ENCODE results near the gene DHDH.

Gene DHDH

DNA sequence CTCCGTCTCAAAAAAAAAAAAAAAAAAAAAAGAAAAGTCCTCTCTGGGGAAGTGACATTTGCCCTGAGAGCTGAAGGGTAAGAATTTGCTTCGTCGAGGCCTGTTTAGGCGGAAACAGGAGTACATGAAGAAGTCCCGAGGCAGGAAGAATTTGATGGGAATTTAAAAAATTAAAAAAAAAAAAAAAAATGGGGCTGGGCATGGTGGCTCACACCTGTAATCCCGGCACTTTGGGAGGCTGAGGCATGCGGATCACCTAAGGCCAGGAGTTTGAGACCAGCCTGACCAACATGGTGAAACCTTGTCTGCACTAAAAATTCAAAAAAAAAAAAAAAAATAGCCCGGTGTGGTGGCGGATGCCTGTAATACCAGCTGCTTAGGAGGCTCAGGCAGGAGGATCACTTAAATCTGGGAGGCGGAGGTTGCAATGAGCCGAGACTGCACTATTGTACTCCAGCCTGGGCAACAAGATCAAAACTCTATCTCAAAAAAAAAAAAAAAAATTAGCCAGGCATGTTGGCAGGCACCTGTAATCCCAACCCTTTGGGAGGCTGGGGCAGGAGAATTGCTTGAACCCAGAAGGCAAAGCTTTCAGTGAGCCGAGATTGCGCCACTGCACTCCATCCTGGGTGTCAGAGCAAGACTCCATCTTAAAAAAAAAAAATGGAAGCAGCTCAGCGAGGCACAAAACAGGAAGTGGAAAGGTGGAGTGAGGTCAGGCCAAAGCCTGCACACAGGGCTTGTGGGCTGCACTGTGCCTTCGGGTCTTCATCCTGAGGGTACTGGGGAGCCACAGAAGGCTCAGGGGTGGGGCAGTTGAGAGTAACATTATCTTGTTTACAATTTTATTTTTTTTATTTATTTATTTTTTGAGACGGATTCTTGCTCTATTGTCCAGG lies 26.1 kb downstream of the DHDH start:
- no peak overlapping the region for H3K4me3 ChIP-seq (ENCODE audit: low read depth, low read length)
- in situ Hi-C loops (cut with HindIII; ENCODE audit: low sequenced_read_pairs) = no loop called here
- no peak for TF ChIP-seq CTCF (IDR thresholded peaks at IDR 0.05; ENCODE audit: low read depth, low read length, missing control alignments)
- no peak for DNase-seq (ENCODE audit: low read depth)

DNA sequence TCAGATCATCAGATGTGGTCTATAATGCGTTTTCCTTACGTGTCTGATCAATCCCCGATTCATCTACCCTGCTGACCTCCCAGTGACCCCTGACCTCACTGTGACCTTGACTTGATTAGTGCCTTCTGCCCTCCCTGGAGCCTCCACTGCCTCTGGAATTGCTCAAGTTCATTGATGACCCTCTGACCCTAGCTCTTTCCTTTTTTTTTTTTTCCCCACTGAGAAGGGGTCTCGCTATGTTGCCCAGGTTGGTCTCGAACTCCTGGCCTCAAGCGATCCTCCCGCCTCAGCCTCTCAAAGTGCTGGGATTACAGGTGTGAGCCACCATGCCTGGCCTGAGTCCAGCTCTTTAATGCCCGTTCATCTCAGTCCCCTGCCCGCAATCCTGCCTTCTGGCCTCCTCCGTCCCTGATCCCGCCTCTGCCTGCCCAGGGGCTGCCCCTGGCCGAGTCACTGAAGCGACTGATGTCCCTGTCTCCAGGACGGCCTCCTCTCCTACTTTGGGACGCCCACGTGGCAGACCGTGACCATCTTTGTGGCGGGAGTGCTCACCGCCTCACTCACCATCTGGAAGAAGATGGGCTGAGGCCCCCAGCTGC lies 27.7 kb downstream of the DHDH start:
- in situ Hi-C loops (cut with HindIII; ENCODE audit: low sequenced_read_pairs) = no loop called here
- no peak for TF ChIP-seq CTCF (IDR thresholded peaks at IDR 0.05; ENCODE audit: low read depth, low read length, missing control alignments)
- H3K4me3 ChIP-seq (ENCODE audit: low read depth, low read length) = no peak overlapping the region
- no peak for DNase-seq (ENCODE audit: low read depth)

DNA sequence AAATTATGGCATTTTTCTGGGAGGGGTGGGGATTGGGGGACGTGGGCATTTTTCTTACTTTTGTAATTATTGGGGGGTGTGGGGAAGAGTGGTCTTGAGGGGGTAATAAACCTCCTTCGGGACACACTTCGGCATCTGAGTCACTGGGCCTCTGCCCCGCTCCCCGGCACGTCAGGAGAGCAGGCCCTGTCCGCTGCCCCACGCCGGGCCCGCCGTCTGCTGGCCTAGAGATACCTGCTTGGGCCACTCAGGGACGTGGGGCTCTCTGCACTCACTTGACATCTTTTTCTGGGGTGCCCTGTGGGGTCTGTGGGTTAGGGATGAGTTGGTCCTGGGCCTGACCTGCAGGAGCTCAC lies 28.2 kb downstream of the DHDH start:
- in situ Hi-C loops (cut with HindIII; ENCODE audit: low sequenced_read_pairs) = no loop called here
- DNase-seq (ENCODE audit: low read depth) = no peak
- H3K4me3 ChIP-seq (ENCODE audit: low read depth, low read length) = no peak overlapping the region
- no peak for TF ChIP-seq CTCF (IDR thresholded peaks at IDR 0.05; ENCODE audit: low read depth, low read length, missing control alignments)

- no peak overlapping the region for H3K4me3 ChIP-seq (ENCODE audit: low read depth, low read length)
- no peak for TF ChIP-seq CTCF (IDR thresholded peaks at IDR 0.05; ENCODE audit: low read depth, low read length, missing control alignments)
- DNase-seq (ENCODE audit: low read depth) = no peak
- in situ Hi-C loops (cut with HindIII; ENCODE audit: low sequenced_read_pairs) = no loop called here
Measured at GRCh38 chr19:48962029-48962848, 28.7 kb downstream of the DHDH start.

GRCh38 chr19:48962849-48963165 lies 29.3 kb downstream of the DHDH start:
- DNase-seq (ENCODE audit: low read depth) = no peak
- in situ Hi-C loops (cut with HindIII; ENCODE audit: low sequenced_read_pairs) = no loop called here
- no peak for TF ChIP-seq CTCF (IDR thresholded peaks at IDR 0.05; ENCODE audit: low read depth, low read length, missing control alignments)
- no peak overlapping the region for H3K4me3 ChIP-seq (ENCODE audit: low read depth, low read length)

DNA sequence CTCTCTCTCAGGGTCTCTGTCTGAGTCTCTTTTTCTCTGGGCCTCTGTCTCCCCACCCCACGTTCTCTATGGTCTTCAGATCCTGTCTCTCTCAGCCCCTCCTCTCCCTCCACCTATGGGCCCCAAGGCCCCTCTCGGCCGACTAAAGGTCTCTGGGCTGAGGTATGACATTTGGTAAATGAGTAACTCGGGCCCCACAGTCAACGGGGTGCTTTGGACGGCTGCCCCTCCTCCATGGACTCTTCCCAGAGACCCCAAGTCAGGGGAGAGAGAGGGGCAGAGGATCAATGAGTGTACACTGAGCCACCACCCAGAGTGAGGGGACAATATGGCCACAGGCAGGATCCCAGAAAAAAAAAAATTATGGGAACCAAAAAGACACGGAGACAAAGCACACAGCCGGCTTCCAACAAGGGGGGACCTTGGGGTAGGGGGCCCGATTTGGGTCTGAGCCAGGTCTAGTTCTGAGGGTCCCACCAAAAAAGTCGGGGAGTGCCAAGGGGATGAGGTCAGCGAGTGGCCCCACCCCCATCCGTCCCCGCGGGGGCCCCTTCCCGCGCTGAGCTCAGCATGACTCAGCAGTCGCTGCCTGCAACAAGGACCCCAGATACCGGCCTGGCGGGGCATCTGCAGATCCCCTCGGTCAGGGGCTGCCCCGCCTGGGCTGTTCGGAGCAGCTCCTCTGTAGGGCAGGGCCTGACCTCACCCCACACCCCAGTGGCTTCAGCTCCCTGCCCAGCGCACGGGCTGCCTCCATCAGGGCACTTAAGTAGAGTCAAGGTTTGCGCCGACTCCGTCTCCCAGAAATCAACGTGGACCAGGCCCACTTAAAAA lies 30.1 kb downstream of the DHDH start:
- in situ Hi-C loops (cut with HindIII; ENCODE audit: low sequenced_read_pairs) = no loop called here
- no peak for TF ChIP-seq CTCF (IDR thresholded peaks at IDR 0.05; ENCODE audit: low read depth, low read length, missing control alignments)
- no peak for DNase-seq (ENCODE audit: low read depth)
- no peak overlapping the region for H3K4me3 ChIP-seq (ENCODE audit: low read depth, low read length)
